PC-3 (cell line): ENCODE data around the gene SLC39A10. TPM values are rescaled to one million over a fixed set of nuclear protein-coding genes. Genes with fewer than 3 reads are reported as not detected.

ENCODE experiments used
- ATAC-seq: fragments of 200-7000 bp; cut with Tn5 transposase; 2 replicates; pipeline ENCODE4 v1.9.1; 2020; ENCODE audit warnings: mild to moderate bottlenecking, moderate library complexity
- BruUV-seq: library from RNA; stranded (reverse); fragments of 400-500 nt; replicated peaks from 2 replicates; lab custom pipeline; 2021; lab: Mats Ljungman, UMichigan
- CTCF ChIA-PET: fragments of 300-600 bp; sonication (Branson Sonifier 250); formaldehyde crosslinking; loops from one replicate; lab custom pipeline; 2022; ENCODE audit warnings: antibody characterized with exemption; lab: Charles Lee
- POLR2A ChIA-PET: fragments of 300-600 bp; sonication (Branson Sonifier 250); formaldehyde crosslinking; loops from one replicate; lab custom pipeline; 2022; ENCODE audit warnings: antibody characterized with exemption; ENCODE audit not compliant: unreplicated experiment; lab: Charles Lee
- DNase-seq: peaks from one replicate; pipeline ENCODE4 v3.0.0-alpha.2; 2015
- H2AFZ ChIP-seq: fragments of 300-600 bp; sonication (generic); 2 replicates; pipeline ENCODE4 v1.6.0; 2016; ENCODE audit warnings: antibody characterized with exemption, low read length
- H3F3A ChIP-seq: fragments of 300-600 bp; sonication (generic); one replicate; pipeline ENCODE4 v1.6.0; 2017; ENCODE audit warnings: antibody characterized with exemption, low read length, control low read depth, mild to moderate bottlenecking; ENCODE audit not compliant: unreplicated experiment
- H3K27ac ChIP-seq: fragments of 300-600 bp; sonication (generic); 2 replicates; pipeline ENCODE4 v1.5.1; 2016; ENCODE audit warnings: mild to moderate bottlenecking, low read length
- H3K27me3 ChIP-seq: fragments of 300-600 bp; sonication (generic); 2 replicates; pipeline ENCODE4 v1.6.1; 2016; ENCODE audit warnings: low read length, mixed read lengths
- H3K36me3 ChIP-seq: fragments of 300-600 bp; sonication (generic); 2 replicates; pipeline ENCODE4 v1.6.1; 2016; ENCODE audit warnings: low read depth, mixed run types, low read length, mixed read lengths
- H3K4me1 ChIP-seq: fragments of 300-600 bp; sonication (generic); 2 replicates; pipeline ENCODE4 v1.5.1; 2016; ENCODE audit warnings: low read length; ENCODE audit not compliant: insufficient read depth
- H3K4me2 ChIP-seq: fragments of 300-600 bp; sonication (generic); 2 replicates; pipeline ENCODE4 v1.6.0; 2016; ENCODE audit warnings: low read length
- H3K4me3 ChIP-seq: fragments of 300-600 bp; sonication (generic); 2 replicates; pipeline ENCODE4 v1.5.1; 2016; ENCODE audit warnings: mild to moderate bottlenecking, low read length, mixed read lengths
- H3K79me2 ChIP-seq: fragments of 300-600 bp; sonication (generic); 2 replicates; pipeline ENCODE4 v1.6.1; 2017; ENCODE audit warnings: low read length, mixed read lengths
- H3K9ac ChIP-seq: fragments of 300-600 bp; sonication (generic); 2 replicates; pipeline ENCODE4 v1.6.0; 2016; ENCODE audit warnings: mild to moderate bottlenecking, low read length
- H3K9me2 ChIP-seq: fragments of 300-600 bp; sonication (generic); replicated peaks from 2 replicates; pipeline ENCODE4 v1.6.1; 2016; ENCODE audit warnings: mixed run types, low read length, mixed read lengths
- H3K9me3 ChIP-seq: fragments of 300-600 bp; sonication (generic); 2 replicates; pipeline ENCODE4 v1.6.1; 2016; ENCODE audit warnings: low read length, mixed read lengths
- H4K20me1 ChIP-seq: fragments of 300-600 bp; sonication (generic); 2 replicates; pipeline ENCODE4 v1.6.1; 2016; ENCODE audit warnings: low read length, mixed read lengths
- CTCF ChIP-seq: fragments of 300-600 bp; sonication (generic); conservative IDR thresholded peaks from 2 replicates; pipeline ENCODE4 v1.5.1; 2017; ENCODE audit warnings: antibody characterized with exemption, low read depth, mild to moderate bottlenecking, low read length
- EZH2 ChIP-seq: fragments of 300-600 bp; sonication (generic); IDR thresholded peaks from one replicate; pipeline ENCODE4 v1.6.1; 2017; ENCODE audit warnings: antibody characterized with exemption, mild to moderate bottlenecking, low read length; ENCODE audit not compliant: unreplicated experiment
- EZH2phosphoT487 ChIP-seq: fragments of 300-600 bp; sonication (generic); IDR thresholded peaks from 2 replicates; pipeline ENCODE4 v1.6.1; 2018; ENCODE audit warnings: mild to moderate bottlenecking, antibody characterized with exemption, low read length, borderline replicate concordance
- intact Hi-C: fragments of 100-400 bp; cut with micrococcal nuclease; formaldehyde crosslinking; loops from 2 replicates; pipeline ENCODE4 v1.9.0; 2023
- total RNA-seq: library from RNA; depleted of rRNA; stranded (reverse); fragments of >200 nt; gene quantifications from 2 replicates; pipeline ENCODE4 v1.2.3, GENCODE V29; 2014

SLC39A10 gene
- total RNA-seq, 1 experiment from 2014 or later: 18.6 TPM

GRCh38 chr2:195737511-195738325 lies 80.7 kb downstream of the SLC39A10 start:
- Histone ChIP-seq H3K9me2 (no peaks in the 10 kb centered on the region), H3K4me1 (peaks cover 42% of the 10 kb centered on the region), H3K9me3 (no peaks in the 10 kb centered on the region), H3K27me3 (no peaks in the 10 kb centered on the region), H3F3A (no peaks in the 10 kb centered on the region), H3K27ac (peak overlapping the region; percentile 84), H3K9ac (peak overlapping the region; percentile 25), H4K20me1 (no peaks in the 10 kb centered on the region), H3K79me2 (no peaks in the 10 kb centered on the region), H3K4me3 (peak overlapping the region; percentile 13; the same call in 1 of the 2 replicates), H2AFZ (peak overlapping the region; percentile 17; the same call in 1 of the 2 replicates), H3K36me3 (no peaks in the 10 kb centered on the region), H3K4me2 (peak overlapping the region; percentile 68)
- BruUV-seq: TSS peak; percentile 56
- ChIA-PET CTCF (no interaction called here), POLR2A (no interaction called here)
- ATAC-seq (peak; percentile 79), DNase-seq (peak; percentile 88)
- TF ChIP-seq CTCF (no peak), EZH2phosphoT487 (no peak), EZH2 (no peak)
- intact Hi-C loops: loop anchor here (2.0 to 5.0 kb wide), 4 partner anchors 81 to 330 kb away; partner anchors contain the start of gene DNAH7

- Histone ChIP-seq H3K9me3 (no peaks in the 10 kb centered on the region), H3K36me3 (no peaks in the 10 kb centered on the region), H3K4me3 (no peak overlapping the region), H3K79me2 (no peaks in the 10 kb centered on the region), H3K27me3 (no peaks in the 10 kb centered on the region), H3K9ac (no peak overlapping the region), H4K20me1 (no peaks in the 10 kb centered on the region), H3F3A (no peaks in the 10 kb centered on the region), H3K9me2 (no peaks in the 10 kb centered on the region), H2AFZ (no peak overlapping the region), H3K4me1 (peaks cover 21% of the 10 kb centered on the region), H3K27ac (no peak overlapping the region), H3K4me2 (no peak overlapping the region)
- DNase-seq (no peak), ATAC-seq (no peak)
- BruUV-seq: no TSS peak
- POLR2A ChIA-PET: no interaction called here
- intact Hi-C loops: no loop called here
- no peak for TF ChIP-seq EZH2phosphoT487
- TF ChIP-seq CTCF: no peak
- TF ChIP-seq EZH2: no peak
- CTCF ChIA-PET: no interaction called here
Observed at GRCh38 chr2:195741191-195741590, 84.2 kb downstream of the SLC39A10 start.
